ENCODE results near the gene CCDC85B. TPM values are rescaled to one million over a fixed set of nuclear protein-coding genes. Genes with fewer than 3 reads are reported as not detected.

The CCDC85B gene
- total RNA-seq, 2 experiments from 2014 or later, result 78.5 to 81.3 TPM

DNA sequence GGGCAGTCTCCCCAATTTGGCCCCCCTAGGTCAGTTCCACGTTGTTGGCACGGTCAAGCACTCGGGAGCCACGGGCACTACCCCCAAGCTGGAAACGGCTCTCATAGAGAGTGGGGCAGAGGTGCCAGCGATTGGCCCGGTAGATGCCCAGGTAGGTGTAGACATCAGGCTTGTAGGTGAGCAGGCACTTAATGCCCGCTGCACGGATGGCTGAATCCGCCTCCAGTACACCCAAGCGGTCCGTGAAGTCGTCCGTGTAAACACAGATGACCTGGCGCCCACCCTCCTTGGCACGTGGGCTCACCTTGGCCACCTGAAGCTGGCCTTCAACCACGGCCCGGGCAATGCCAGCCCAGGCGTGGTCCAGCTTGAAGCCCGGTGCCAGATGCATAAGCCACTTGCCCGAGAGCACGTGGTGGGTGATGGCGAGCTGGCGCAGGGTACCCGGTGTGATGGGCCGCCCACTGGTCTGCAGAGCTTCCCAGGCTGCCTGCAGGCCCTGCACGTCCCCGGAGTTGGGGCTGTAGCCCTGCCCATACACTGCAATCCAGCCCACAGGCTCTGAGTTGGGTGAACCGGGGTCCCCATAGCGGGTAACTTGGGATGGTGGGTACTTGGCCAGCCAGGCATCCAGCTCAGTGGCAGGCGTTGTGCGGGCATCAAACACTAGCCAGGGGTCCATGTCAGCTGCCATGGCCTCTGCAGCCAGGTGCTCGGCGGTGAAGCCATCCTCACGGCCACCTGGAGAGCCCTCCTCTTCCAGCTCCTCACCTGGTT is 27.1 kb downstream of the CCDC85B start:
- Mint-ChIP-seq H3K4me1 (peaks cover 29% of the 10 kb centered on the region), H3K27ac (no peak overlapping the region), H3K4me3 (peak overlapping the region; percentile 85), H3K27me3 (no peaks in the 10 kb centered on the region), H3K9me3 (no peaks in the 10 kb centered on the region), H3K36me3 (no peaks in the 10 kb centered on the region)
- no peak for DNase-seq

GRCh38 chr11:65918211-65919140 is 28.0 kb downstream of the CCDC85B start, which contains the start of gene C11orf68:
Gene C11orf68 (minus strand): TSS chr11:65919062. CDS start chr11:65919031, 31 bp downstream.
- no peaks in the 10 kb centered on the region for H3K27me3 Mint-ChIP-seq
- peak within 1 kb of the TSS; percentile 95 for H3K4me3 Mint-ChIP-seq
- H3K4me1 Mint-ChIP-seq, result peaks cover 29% of the 10 kb centered on the region
- H3K27ac Mint-ChIP-seq, result peak within 1 kb of the TSS; percentile 88
- no peak for DNase-seq
- H3K9me3 Mint-ChIP-seq, result no peaks in the 10 kb centered on the region
- H3K36me3 Mint-ChIP-seq, result peaks cover 1% of the 10 kb centered on the region

- H3K4me1 Mint-ChIP-seq, result peaks cover 29% of the 10 kb centered on the region
- peak; percentile 98 for DNase-seq
- no peaks in the 10 kb centered on the region for H3K27me3 Mint-ChIP-seq
- peak within 1 kb of the TSS; percentile 88 for H3K27ac Mint-ChIP-seq
- H3K4me3 Mint-ChIP-seq, result peak within 1 kb of the TSS; percentile 95
- H3K36me3 Mint-ChIP-seq, result peaks cover 2% of the 10 kb centered on the region
- no peaks in the 10 kb centered on the region for H3K9me3 Mint-ChIP-seq
These were observed 28.7 kb downstream of the CCDC85B start, which contains the start of gene DRAP1 for GRCh38 chr11:65919141-65919572. Gene DRAP1 (plus strand): TSS chr11:65919426. CDS start chr11:65919502, 76 bp downstream.

- Mint-ChIP-seq H3K27ac (peak overlapping the region; percentile 88), H3K27me3 (no peaks in the 10 kb centered on the region), H3K36me3 (peaks cover 2% of the 10 kb centered on the region), H3K9me3 (no peaks in the 10 kb centered on the region), H3K4me1 (peaks cover 29% of the 10 kb centered on the region), H3K4me3 (peak overlapping the region; percentile 95)
- DNase-seq, result peak; percentile 71
These were observed 29.3 kb downstream of the CCDC85B start for GRCh38 chr11:65919573-65920371.

DNA sequence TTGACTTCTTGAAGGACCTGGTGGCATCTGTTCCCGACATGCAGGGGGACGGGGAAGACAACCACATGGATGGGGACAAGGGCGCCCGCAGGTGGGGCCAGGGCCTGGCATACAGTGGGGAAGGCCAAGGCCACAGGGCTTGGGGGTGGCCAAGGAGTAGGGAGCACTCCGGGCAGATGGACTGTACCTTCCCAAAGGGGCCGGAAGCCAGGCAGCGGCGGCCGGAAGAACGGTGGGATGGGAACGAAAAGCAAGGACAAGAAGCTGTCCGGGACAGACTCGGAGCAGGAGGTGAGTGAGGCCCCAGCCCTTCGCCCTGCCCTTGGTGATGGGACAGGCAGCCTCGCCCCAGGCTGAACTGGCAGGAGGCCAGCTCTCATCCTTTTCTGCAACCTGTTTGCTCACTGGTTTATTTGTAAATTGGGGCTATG is 29.9 kb downstream of the CCDC85B start:
- Mint-ChIP-seq H3K4me3 (peak overlapping the region; percentile 95), H3K9me3 (no peaks in the 10 kb centered on the region), H3K4me1 (peaks cover 23% of the 10 kb centered on the region), H3K27ac (peak overlapping the region; percentile 88), H3K36me3 (peaks cover 2% of the 10 kb centered on the region), H3K27me3 (no peaks in the 10 kb centered on the region)
- no peak for DNase-seq

GRCh38 chr11:65921033-65921555 is 30.6 kb downstream of the CCDC85B start:
- Mint-ChIP-seq H3K4me1 (peaks cover 23% of the 10 kb centered on the region), H3K4me3 (peak overlapping the region; percentile 95), H3K27me3 (no peaks in the 10 kb centered on the region), H3K27ac (no peak overlapping the region), H3K9me3 (no peaks in the 10 kb centered on the region), H3K36me3 (peaks cover 2% of the 10 kb centered on the region)
- DNase-seq, result no peak

GRCh38 chr11:65921876-65922275 is 31.4 kb downstream of the CCDC85B start:
- H3K4me3 Mint-ChIP-seq, result no peak overlapping the region

GRCh38 chr11:65922565-65922964 is 32.1 kb downstream of the CCDC85B start:
- Mint-ChIP-seq H3K27ac (no peak overlapping the region), H3K4me1 (peaks cover 18% of the 10 kb centered on the region), H3K27me3 (no peaks in the 10 kb centered on the region), H3K36me3 (peaks cover 4% of the 10 kb centered on the region), H3K4me3 (no peak overlapping the region), H3K9me3 (no peaks in the 10 kb centered on the region)
- no peak for DNase-seq

More at GRCh38 chr11:65921876-65922275, 31.4 kb downstream of the CCDC85B start:
- DNase-seq, result no peak
- peaks cover 17% of the 10 kb centered on the region for H3K4me1 Mint-ChIP-seq
- H3K36me3 Mint-ChIP-seq, result peaks cover 2% of the 10 kb centered on the region
- no peak overlapping the region for H3K27ac Mint-ChIP-seq
- H3K27me3 Mint-ChIP-seq, result no peaks in the 10 kb centered on the region
- H3K9me3 Mint-ChIP-seq, result no peaks in the 10 kb centered on the region

DNA sequence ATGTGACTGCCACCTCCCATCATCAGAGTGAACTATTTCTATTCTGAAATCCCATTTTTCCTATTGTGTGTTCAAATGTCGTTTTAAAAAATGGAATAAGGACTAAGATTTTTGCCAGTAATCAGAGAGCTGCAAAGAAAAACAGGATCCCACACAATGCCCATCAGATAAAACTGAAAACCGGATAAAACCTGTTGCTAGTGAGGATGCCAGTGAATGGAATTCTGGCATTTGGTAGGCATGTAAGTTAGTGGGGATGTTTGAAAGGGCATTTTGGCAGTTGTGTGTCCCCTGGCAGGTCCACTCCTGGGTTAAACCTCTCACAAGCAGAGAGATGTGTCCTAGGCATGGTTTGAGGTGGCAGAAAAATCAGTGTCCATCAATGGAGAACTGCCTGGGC is 34.9 kb downstream of the CCDC85B start:
- DNase-seq, result no peak
- Mint-ChIP-seq H3K4me1 (peaks cover 36% of the 10 kb centered on the region), H3K36me3 (peaks cover 4% of the 10 kb centered on the region), H3K27ac (no peak overlapping the region), H3K27me3 (no peaks in the 10 kb centered on the region), H3K9me3 (no peaks in the 10 kb centered on the region), H3K4me3 (no peak overlapping the region)

DNA sequence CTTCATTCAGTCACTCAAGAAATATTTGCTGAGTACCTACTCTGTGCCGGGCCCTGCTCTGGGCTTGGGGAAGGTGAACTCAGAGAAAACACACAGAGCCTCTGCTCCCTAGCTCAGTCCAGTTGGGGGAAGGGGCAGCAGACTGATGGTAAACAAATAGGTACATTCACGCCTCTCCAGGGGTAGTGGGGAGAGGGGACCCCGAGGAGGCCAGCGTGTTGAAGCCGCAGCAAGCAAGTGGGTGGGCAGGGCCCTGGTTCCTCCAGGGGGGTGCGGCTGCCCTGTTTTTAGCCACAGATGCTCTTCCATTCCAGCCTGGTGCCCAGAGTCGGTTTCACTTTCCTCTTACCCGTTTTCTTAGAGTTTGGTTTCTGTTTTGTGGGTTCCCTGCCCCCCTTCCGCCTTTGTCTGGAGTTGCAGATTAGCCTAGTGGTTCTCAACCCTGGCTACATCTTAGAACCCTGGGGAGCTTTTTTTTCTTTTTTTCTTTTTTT is 37.5 kb downstream of the CCDC85B start:
- DNase-seq, result peak; percentile 76
- no peaks in the 10 kb centered on the region for H3K9me3 Mint-ChIP-seq
- peaks cover 4% of the 10 kb centered on the region for H3K36me3 Mint-ChIP-seq
- no peaks in the 10 kb centered on the region for H3K27me3 Mint-ChIP-seq
- peaks cover 45% of the 10 kb centered on the region for H3K4me1 Mint-ChIP-seq
- H3K27ac Mint-ChIP-seq, result peak overlapping the region; percentile 96
- peak overlapping the region; percentile 76 for H3K4me3 Mint-ChIP-seq

GRCh38 chr11:65928667-65929066 is 38.2 kb downstream of the CCDC85B start:
- Mint-ChIP-seq H3K9me3 (no peaks in the 10 kb centered on the region), H3K27ac (peak overlapping the region; percentile 96)

DNA sequence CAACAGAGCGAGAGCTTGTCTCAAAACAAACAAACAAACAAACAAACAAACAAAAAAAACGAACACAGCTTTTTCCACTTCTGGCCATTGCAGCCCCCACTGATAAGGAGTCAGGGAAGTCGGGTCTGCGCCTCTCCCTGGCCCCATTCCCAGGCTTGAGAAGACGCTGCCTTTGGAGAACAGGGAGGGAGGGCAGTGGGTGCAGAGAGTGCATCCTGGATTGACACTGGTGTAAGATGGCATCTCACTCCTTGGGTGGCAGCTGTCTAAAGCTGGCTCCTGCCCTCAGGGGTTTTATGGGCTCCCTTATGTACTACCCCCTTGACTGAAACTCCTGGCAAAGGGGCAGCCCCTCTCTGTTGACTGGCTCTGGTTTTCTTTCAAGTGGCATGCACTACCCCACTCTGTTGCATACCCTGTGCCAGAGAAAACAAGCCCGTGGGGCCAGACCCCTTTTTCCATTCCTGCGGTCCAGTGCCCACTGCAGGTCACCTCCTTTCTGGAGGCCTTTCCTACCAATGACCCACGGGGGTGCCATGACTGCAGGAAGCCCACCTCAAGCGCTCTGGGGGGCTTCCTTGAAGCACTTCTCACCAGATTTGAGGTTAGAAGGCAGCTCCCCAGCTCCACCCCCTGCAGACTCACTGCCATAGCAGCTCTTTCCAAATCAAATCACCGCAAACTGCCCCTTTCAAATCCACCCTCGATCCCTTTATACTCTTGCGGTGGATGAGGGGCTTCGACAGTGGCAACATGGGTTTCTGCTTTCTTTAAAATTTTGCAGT is 41.5 kb downstream of the CCDC85B start:
- Mint-ChIP-seq H3K9me3 (no peaks in the 10 kb centered on the region), H3K27ac (peak overlapping the region; percentile 60), H3K4me3 (no peak overlapping the region), H3K27me3 (no peaks in the 10 kb centered on the region), H3K4me1 (peaks cover 42% of the 10 kb centered on the region), H3K36me3 (peaks cover 2% of the 10 kb centered on the region)
- DNase-seq, result no peak

More at GRCh38 chr11:65928667-65929066, 38.2 kb downstream of the CCDC85B start:
- Mint-ChIP-seq H3K4me1 (peaks cover 45% of the 10 kb centered on the region), H3K36me3 (peaks cover 2% of the 10 kb centered on the region), H3K27me3 (no peaks in the 10 kb centered on the region), H3K4me3 (peak overlapping the region; percentile 76)
- no peak for DNase-seq

DNA sequence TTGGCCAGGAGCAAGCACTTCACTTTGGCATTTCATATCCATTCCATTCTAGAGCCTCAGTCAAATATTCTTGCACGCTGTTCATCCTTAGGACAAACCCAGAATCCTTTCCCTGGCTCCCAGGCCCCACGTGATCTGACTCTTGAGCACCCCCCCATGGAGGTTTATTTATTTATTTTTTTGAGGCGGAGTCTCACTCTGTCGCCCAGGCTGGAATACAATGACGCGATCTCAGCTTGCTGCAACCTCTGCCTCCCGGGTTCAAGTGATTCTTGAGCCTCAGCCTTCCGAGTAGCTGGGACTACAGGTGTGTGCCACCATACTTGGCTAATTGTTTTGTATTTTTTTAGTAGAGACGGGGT is 42.1 kb downstream of the CCDC85B start:
- Mint-ChIP-seq H3K27ac (peak overlapping the region; percentile 60), H3K9me3 (no peaks in the 10 kb centered on the region), H3K4me1 (peaks cover 37% of the 10 kb centered on the region), H3K36me3 (no peaks in the 10 kb centered on the region), H3K4me3 (no peak overlapping the region), H3K27me3 (no peaks in the 10 kb centered on the region)
- DNase-seq, result no peak
